Measurements from ENCODE around the gene AATF.

AATF gene

GRCh38 chr17:36931697-36932382 lies 16.9 kb upstream of the AATF start:
- no peak for DNase-seq

GRCh38 chr17:36932383-36932693 lies 16.4 kb upstream of the AATF start:
- DNase-seq: no peak

DNA sequence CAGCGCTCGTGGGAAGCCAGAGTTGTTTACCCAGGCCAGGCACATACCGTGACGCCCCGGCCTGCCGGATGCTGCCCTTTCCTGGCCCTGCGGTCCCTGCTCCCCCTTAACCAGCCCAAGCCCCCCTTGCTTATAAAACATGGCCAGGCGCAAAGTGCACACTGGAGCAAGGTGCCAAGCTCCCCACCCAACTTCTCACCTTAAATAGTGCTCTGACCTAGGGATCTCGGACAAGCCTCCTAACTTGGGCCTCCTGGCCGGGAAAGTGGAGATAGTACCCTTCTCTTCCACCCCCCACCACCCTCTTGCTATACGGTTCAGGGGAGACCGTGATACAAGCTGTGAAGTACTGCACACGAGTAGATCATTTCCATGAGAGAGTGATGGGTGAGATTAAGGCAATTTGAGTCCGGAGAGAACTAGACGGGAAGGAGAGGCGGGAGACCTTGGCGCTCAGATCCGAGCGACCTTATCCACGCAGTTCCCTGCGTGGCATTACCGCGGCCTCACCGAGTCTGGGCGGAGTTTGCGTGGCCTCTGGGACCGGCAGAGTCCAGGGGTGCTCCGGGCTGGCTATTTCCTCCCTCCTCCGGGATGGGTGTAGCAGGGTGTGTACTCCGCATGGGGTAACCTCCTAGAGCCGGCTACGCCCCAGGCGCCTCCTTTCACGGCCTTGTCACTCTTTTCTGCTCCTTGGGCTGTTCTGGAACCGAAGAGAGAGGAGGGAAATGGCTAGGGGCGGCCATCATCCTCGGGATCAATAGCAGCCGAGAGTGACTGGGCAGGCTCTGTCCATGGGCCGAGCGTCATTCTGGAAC lies 15.9 kb upstream of the AATF start:
- no peak for DNase-seq

DNA sequence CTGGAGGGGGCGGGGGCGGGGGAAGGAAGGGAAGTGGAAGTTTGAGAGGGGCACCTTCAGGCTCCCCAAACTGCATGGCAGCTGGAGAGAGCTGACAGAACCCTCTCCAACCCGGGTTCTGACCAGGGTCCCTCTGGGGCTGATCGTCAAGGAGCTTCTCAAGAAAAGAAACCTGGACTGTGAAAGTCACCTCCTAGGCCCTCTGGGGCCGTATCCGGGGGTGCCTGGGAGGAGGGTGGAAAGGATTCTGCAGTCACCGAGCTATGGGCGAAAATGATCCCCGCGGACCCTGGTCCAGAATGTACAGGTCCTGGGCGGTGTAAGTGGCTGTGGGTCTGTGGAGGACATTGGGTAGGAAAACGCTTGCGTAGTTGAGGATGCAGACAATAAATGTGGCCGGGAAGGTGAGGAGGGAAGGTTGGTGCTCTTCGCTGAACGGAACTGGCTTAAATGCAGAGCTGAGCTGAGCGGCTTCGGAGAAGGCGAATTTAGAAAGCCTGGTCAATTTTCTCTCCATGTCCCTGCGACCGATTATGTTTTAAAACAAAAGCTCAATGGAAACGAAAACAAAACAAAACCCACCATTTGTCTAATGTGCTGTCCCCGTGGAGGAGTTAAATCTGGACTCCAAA lies 15.1 kb upstream of the AATF start:
- DNase-seq: no peak

DNA sequence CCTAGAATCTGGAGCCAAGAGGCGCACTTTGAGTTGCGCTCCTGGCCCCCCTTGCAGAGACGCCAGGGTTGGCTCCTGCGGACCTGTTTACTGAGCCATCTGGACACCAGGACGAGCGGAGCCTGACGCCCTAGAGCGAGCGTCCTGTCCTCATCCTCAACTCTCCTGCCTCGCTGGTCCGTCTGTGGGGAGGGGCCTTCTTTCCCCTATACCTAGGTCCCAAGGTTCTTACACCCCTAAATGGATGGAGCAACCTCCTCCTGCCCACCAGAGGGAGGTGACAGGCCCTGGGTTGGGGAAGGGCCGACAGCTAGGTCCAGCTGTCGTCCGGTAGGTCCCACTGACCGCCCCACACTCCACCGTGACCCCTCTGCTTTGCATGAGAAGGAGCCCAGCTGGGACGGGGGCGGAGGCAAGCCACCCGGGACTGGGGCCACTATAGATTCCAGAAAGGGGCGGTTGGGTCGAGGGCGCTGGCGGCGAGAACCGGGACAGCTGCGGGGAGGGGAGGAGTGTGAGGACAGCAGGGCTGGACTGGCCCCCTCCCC lies 14.5 kb upstream of the AATF start:
- peak in 1 of 2 experiments; percentile 52 for DNase-seq

- peak in 1 of 2 experiments; percentile 72 for DNase-seq
Measured at GRCh38 chr17:36934692-36935630, 13.8 kb upstream of the AATF start.

DNA sequence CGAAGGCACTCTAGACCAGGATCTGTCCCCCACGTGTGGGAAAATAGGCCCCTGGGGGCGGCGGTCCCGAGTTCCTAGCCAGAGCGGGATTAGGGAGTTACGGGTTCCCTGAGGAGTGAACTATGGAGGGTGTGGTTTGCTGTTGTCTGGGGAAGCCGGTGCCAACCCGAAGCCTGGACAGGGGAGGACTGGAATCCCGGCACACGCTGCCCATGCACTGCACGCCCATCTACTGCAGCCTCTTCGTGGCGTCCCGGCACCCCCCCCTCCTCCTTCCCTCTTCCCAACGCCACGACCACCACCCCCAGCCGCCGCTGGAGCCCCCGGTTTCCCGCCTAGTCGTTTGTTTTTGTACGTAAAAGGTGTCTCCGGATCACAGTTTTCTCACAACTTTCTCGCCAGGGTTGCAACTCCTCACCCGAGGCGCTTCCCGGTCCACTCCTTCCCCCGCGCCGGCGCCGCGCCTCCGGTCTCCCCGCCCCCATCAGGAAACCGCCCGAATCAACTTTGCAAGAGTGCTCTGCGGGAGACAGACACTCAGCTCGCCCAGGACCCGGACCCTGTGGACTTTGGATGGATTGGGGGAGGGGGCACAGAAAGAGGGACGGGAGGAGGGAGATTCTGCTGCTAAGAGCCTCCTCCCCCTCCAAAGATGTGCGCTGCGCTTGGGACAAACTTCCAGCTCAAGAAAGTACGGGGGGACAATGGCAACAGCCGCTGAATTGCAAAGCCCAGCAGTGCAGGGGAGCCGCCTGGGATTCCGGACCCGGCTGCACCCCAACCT lies 12.9 kb upstream of the AATF start:
- DNase-seq: peak in 1 of 2 experiments; percentile 63

DNA sequence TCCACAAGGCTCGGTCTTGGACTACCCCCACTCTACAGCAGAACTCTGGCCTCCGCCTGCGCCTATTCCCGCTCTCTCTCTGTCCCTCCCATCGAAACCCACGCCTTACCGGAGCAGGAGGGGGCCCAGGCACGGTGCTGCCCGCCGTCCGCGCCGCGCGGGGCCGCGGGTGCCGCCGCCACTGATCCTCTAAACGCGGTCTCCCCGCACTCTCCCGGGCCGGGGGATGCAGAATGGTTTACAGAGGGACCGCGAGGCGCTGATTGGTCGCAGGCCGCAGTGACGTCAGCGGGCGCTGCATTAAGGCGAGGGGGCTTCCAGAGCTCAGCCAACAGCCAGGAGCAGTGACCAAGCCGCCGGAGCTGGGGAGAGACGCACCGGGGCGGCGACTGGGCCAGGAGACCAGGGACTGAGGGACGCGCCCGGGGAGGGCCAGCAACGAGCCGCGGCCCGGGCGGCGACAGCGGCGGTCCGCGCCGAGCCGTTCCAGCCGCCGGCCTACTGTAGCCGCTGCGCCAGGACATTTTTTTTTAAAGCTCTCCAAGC lies 12.2 kb upstream of the AATF start:
- DNase-seq: peak; percentile 6 to 64

GRCh38 chr17:36937001-36937958 lies 11.5 kb upstream of the AATF start, which contains the start of gene LHX1:
TSS of gene LHX1 (plus strand) at chr17:36937475. CDS start at chr17:36938198, 723 bp downstream.
- peak in 1 of 2 experiments; percentile 45 for DNase-seq

DNA sequence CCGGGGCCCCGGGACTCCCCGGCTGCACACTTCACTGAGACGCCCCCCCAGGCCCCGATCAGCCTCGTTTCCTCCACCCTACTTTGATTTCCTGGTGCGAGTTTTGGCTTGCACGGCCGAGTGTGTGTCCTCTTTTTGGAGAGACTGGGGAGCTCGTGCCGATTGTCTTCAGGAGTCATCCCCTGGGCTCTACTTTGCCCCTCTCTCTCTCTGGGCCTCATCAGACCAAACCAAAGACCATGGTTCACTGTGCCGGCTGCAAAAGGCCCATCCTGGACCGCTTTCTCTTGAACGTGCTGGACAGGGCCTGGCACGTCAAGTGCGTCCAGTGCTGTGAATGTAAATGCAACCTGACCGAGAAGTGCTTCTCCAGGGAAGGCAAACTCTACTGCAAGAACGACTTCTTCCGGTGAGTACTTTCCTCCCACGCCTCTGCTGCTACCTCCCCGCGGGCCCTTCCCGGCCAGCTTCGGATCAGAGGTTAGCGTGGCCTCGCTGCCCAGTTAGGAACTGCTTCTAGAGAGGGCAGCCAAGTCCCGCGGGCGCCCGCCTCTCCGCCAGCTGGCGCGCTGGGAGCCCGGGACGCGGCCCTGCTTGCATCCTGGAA lies 10.7 kb upstream of the AATF start:
- peak; percentile 47 to 51 for DNase-seq

GRCh38 chr17:36938566-36939051 lies 10.1 kb upstream of the AATF start:
- DNase-seq: peak in 1 of 2 experiments; percentile 76

DNA sequence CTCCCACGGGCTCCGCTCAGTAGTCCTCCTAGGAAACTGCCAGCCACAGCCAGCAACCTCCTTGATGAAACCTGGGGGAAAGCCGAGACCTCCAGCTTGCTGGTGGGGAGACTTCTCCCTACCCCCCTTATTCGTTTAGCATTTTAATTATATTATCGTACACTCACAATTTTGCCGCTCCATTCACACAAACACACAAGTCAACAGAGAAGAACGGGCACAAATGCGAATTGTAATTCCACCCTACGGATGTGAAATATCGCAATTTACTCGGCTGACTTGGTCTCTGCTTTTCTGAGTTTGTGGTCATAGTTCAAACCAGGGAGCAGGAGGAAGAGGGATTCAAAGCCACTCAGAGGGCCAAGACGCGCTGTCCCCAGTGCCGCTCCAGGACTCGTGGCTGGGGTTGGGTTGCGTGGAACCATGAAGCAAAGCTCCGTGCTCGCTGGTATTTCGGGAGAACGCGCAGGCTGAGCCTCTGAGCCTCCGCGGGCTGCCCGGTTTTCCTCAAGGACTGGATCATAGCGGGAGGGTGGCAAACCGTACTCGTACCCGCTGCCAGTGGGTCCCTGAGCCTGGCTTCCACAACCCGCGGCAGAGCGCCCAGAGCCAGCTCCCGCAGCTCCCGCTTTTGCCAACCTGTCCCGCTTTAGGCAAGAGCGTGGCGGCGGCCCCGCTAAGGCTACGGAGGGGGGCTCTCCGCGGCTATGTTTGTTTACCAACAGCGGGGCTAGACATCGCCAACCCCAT lies 9.5 kb upstream of the AATF start:
- DNase-seq: peak; percentile 16 to 48

- peak in 1 of 2 experiments; percentile 52 for DNase-seq
Measured at GRCh38 chr17:36939802-36940312, 8.9 kb upstream of the AATF start.

GRCh38 chr17:36940313-36941264 lies 8.2 kb upstream of the AATF start:
- DNase-seq: no peak

DNA sequence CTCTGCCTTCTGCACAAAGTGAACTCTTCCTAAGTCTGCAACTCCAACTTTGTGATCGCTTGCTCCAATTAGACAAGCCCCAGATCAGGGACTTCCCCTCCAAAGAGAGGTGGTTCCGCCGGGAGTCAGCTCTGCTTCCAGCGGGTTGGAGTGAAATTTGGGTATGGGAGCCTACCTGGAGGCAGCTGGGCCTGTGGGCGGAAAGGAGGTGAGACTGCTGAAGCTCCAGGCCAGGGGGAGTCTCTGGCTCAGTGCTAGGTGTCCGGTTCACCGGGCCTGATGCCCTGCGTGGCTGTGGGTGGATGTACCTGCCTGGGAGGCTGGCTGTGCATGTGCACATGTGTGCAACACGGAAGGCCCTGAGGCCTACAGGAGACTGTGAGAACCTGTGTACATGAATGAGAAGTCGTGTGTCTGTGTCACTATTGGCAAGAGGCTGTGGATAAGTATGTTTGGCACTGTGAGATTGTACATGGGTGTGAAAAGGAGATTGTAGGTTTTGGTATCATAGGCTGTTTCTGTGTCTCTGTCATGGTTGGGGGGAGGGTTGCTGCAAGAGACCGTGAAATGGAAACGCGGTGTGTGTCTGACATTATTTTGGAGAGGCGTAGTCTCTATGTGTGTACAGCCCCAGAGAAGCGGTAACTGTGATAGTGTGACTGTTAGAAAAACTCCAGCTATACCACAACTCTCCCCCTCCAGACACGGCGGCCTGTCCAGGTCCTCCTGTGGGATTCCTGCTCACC lies 7.3 kb upstream of the AATF start:
- no peak for DNase-seq

GRCh38 chr17:36942019-36942599 lies 6.6 kb upstream of the AATF start:
- DNase-seq: no peak
